ENCODE results near the gene FATE1.

Gene FATE1

DNA sequence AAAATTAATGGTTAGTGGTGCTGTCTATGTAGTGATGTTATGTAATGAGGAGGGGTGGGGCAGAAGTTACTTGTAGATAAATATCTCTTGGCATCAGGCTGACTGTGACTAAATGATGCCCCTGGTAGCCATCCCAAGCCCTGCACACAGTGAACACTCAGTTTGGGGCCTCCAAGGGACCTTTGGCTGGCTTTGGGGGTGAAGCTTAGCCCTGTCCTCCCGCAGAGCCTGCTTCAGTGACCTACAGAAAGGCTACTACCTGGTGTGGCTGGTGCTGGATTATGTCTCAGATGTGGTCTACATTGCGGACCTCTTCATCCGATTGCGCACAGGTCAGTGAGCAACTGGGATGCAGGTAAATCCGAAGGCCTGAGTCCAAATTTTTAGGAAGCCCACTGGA lies 26.5 kb downstream of the FATE1 start:
- DNase-seq (ENCODE audit: low read depth in 2 of 2, low spot score in 1 of 2), result no peak

DNA sequence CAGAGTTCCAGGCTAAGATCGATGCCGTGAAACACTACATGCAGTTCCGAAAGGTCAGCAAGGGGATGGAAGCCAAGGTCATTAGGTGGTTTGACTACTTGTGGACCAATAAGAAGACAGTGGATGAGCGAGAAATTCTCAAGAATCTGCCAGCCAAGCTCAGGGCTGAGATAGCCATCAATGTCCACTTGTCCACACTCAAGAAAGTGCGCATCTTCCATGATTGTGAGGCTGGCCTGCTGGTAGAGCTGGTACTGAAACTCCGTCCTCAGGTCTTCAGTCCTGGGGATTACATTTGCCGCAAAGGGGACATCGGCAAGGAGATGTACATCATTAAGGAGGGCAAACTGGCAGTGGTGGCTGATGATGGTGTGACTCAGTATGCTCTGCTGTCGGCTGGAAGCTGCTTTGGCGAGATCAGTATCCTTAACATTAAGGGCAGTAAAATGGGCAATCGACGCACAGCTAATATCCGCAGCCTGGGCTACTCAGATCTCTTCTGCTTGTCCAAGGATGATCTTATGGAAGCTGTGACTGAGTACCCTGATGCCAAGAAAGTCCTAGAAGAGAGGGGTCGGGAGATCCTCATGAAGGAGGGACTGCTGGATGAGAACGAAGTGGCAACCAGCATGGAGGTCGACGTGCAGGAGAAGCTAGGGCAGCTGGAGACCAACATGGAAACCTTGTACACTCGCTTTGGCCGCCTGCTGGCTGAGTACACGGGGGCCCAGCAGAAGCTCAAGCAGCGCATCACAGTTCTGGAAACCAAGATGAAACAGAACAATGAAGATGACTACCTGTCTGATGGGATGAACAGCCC lies 28.0 kb downstream of the FATE1 start:
- no peak for DNase-seq (ENCODE audit: low read depth in 2 of 2, low spot score in 1 of 2)

DNA sequence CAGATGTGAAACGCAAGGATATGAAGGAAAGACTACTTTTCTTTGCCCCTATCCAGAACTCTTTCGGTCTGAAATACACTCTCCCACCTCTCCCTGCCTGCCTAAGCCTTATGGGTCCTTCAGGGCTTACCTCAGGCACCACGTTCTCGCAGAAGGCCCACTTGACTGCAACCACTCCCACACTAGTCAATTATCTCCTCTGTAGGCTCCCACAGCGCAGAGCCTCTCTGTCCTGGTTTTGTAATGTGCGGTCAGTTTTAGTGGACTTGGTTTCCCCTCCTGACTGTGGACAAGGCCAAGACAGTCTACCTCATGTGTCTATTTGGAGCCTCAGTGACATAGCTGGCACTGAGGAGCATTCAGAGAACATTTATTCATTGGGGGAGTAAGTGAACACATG lies 29.8 kb downstream of the FATE1 start:
- no peak for DNase-seq (ENCODE audit: low read depth in 2 of 2, low spot score in 1 of 2)

DNA sequence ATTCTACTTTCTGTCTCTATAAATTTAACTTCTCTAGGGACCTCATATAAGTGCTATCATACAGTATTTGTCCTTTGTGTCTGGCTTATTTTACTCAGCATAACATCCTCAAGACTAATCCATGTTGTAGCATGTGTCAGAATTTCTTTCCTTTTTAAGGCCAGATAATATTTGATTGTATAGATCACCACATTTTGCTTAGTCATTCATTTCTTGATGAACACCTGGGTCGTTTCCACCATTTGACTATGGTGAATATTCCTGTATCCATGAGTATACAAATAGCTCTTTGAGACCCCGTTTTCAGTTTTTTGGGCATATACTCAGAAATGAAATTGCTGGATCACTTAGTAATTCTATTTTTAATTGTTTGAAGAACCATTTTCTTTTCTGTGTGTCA lies 30.7 kb downstream of the FATE1 start:
- no peak for DNase-seq (ENCODE audit: low read depth in 2 of 2, low spot score in 1 of 2)

DNA sequence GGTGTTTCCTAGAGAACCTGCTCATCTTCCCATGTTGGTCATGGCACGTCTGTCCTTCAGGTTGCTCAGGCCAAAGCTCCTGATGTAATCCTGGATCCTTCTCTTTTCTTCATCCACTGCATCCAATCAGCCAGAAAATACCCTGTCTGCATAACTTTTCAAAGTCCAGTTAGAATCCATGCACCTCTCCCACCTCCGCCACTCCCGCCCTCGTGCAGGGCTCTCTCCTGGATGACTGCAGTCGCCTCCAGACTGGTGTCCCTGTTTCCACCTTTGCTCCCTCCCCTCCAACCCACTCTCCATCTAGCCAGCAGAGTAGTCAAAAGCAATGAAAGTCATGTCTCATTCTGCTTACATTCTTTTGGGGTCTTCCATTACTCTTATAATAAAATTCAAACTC lies 34.7 kb downstream of the FATE1 start:
- no peak for DNase-seq (ENCODE audit: low read depth in 2 of 2, low spot score in 1 of 2)

DNA sequence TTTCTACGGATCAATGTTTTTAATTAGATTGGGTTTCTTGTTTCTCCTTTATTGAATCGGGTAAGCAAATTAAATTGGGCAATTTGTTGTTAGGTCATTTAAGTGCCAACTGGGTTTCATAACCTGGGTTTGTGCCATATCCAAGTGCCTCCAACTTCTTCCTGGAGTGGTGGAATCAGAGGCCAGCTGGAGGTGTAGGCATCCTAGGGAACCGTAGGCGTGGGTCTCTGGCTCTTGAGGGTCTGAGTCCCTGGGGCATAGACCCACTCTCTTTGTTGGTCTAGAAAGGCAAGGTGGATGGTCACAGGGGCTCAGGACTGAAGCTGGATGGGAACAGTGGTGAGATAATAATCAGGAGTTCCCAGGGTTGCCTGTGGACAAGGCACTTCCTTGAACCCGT lies 37.0 kb downstream of the FATE1 start:
- no peak for DNase-seq (ENCODE audit: low read depth in 2 of 2, low spot score in 1 of 2)

DNA sequence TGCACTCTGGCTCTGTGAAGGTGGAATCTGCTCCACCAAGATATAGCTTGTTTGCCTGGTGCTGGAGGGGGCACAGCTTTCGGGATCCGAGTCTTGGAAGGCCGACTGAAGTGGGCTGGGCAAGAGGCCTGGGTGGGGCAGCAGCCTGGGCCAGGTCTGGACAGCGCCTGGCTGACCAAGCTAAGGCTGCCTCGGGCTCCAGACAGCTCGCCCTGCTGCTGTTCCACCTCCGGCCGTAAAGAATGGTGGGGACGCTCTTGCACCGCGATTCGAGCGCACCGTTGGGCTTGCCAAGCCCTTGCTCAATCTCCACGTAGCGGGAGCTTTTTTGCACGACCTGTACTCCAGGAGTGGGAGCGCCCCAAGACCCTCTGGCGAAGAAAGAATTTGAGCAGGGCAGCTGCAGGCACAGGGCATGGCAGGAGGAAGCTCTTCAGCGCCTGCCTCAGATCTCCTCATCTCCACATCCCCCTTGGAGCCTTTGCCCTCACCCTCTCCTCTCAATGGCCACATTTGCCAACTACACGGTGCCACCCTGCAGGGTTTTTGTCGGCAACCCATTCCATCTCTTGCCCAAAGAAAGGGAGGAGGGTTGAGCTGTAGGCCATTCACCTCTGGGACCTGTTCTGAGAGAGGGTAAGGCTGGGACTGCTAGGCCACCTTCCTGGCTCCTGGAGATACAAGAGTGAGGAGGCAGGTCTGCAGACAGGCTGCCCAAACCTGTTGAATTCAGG lies 37.6 kb downstream of the FATE1 start:
- DNase-seq (ENCODE audit: low read depth in 2 of 2, low spot score in 1 of 2), result no peak

DNA sequence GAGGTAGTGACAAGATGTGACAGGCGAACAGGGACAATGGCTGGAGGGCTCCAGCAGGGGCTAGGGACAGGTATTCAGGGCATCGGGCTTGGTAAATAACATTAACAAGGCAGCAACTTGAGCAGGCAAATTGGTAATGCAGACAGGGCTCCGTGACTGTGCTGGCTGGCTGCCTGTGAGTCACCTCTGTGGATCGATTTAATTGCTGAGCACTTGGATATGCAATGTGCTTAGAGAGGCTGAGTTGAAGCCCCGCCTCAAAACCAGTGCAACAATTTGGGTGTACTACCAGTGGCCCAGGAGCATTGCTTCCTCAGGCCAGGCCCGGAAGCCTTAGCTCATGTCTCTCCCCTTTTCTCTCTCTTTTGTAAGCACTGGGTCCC lies 38.2 kb downstream of the FATE1 start:
- no peak for DNase-seq (ENCODE audit: low read depth in 2 of 2, low spot score in 1 of 2)

DNA sequence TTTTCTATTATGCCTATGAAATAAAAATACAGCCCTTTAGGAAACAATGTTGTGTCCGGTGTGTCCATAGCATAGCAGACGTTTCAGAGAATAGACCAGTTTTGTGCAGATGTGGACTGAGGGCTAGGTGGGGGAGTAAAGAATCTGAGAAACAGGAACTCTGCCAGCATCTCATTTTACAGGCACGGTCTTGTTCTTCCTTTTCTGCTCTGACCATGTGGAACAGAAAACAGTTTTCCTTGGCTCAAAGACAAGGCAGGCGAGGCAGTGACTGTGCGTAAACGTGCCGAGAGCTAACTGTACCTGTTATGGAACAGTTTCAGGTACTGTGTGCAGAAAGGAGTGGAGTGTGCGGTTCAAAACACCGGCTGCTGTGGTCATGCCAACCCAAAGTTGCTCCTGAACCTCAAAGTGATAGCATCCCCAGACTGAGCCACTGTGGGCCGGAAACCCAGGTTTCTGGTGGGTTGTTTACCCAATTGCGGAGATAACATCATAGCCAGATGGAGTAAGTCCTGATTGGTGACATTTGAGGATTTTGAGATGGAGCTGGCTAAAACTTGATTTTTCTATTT lies 38.9 kb downstream of the FATE1 start:
- DNase-seq (ENCODE audit: low read depth in 2 of 2, low spot score in 1 of 2), result no peak

DNA sequence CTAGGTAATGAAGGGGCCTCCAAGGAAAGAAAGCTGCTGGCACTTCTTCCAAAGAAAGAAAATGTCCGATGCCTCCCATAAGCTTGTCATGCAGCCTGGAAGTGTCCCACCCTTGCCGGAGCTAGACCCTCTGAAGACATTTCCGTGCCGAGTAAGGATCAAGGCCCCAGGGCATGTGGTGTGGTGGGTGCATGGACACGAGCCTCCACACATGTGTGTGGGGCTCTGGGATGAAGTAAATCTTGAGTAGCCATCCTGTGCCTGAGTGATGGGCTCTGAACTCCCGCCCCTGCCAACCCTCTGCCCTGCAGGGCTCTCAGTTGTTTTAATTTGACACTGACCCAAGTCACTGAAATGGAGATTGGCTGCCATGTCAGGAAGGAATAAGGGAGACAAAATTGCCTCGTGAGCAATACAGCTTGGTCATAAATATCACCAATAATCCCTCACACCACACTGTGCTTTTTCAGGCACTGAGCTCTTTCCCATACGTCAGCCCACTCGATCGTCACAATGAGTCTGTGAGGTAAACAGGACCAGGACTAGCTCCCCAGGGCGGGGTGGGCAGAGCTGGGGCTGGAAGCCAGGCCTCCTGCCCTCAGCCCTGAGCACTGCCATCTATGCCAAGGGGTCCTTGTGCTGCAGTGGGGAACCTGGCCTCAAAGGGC lies 43.3 kb downstream of the FATE1 start:
- no peak for DNase-seq (ENCODE audit: low read depth in 2 of 2, low spot score in 1 of 2)

DNA sequence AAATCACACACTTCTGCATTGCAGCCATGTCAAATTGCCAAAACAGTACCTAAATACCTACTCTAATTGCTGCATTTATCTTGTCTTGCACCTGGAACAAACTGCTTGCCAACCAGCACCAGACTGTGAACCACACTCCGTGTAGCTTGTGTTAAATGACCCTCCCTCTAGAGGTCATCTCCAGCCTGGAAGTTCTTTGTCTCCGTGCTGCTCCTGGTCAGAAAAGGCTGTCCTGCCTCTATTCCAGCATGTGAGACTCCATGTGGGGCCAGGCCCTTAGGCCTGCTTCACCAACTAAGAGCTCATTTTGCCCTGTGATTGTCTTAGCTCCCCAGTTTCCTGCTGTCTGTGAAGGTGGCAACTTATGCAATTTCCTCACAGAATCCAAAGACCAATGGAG lies 47.0 kb downstream of the FATE1 start:
- no peak for DNase-seq (ENCODE audit: low read depth in 2 of 2, low spot score in 1 of 2)

DNA sequence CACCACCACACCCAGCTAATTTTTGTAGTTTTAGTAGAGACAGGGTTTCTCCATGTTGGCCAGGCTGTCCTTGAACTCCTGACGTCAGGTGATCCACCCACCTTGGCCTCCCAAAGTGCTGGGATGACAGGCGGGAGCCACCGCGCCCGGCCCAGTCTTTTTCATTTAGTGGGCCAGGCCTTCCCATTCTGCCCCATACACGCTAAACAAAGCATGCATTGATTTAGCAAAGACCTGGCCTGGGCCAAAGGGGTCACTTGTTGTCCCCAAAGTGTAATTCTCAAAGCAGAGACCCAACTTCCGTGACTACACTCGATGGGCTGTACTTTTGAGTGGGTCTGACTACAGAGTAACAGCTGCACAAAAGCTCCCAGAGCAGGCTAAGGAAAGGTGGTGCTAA lies 47.9 kb downstream of the FATE1 start:
- DNase-seq (ENCODE audit: low read depth in 2 of 2, low spot score in 1 of 2), result no peak

DNA sequence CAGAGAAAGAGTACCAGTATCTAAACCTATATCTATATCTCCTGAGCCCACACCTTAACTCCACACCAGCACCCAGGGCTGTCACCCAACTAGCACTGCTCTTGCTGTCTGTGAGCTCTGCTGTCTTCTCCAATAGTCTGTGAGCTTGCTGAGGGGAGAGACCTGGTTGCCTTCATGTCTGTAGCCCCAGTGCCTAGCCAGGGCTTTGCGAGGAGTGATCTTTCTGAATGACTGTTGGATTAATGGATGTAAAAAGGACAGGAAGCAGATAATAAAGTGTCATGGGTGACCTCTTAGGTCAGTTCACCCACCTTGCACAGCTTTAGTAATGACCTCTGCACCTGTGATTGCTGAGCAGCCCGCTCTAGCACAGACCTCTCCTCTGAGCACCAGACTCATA lies 49.2 kb downstream of the FATE1 start:
- no peak for DNase-seq (ENCODE audit: low read depth in 2 of 2, low spot score in 1 of 2)

DNA sequence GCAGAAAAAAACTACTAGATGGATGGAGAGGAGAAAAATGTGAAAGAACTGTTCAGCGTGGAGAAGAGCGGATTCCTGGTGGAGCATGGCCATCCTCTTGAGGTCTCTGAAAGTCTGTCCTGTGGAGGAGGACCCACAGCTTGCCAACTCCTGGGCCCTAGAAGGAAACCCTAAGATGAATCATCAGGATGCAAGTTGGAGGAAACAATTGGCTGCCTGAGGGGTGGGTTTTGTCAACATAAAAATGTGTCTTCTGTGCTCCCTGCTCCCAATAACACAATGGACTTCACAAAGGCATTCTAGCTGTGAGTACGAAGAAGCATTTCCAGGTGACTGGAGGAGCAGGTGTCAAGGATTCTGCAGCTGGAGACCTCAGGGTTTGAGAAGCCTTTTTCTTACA lies 55.9 kb downstream of the FATE1 start:
- no peak for DNase-seq (ENCODE audit: low read depth in 2 of 2, low spot score in 1 of 2)
